Left lobe of liver (tissue), 2 donors: ENCODE results near the gene PHETA1. TPM values are rescaled to one million over a fixed set of nuclear protein-coding genes. Genes with fewer than 3 reads are reported as not detected.
"Not testable (repeated sequence)": the region's sequence is repeated elsewhere in the genome, so short reads cannot be mapped to it uniquely, and the experiment has no call there.

Source experiments
- ATAC-seq: fragments of 200-7000 bp; cut with Tn5 transposase; one replicate; pipeline ENCODE4 v1.9.1; 2020; ENCODE audit warnings: mild to moderate bottlenecking, moderate library complexity
- DNase-seq: peaks from one replicate; pipeline ENCODE4 v3.0.0-alpha.2; 2020; ENCODE audit warnings: low spot score
- total RNA-seq: library from RNA; stranded (reverse); gene quantifications from one replicate; pipeline ENCODE4 v1.2.1, GENCODE V29; 2021
- donor health status: DM: no; HTN: no; CAD: no; lungs with moderate emphysema.
- donor health status: DM: no; HTN: yes; CAD: no.

Gene PHETA1
- total RNA-seq, 1 donor from 2014 or later = 9.4 TPM

DNA sequence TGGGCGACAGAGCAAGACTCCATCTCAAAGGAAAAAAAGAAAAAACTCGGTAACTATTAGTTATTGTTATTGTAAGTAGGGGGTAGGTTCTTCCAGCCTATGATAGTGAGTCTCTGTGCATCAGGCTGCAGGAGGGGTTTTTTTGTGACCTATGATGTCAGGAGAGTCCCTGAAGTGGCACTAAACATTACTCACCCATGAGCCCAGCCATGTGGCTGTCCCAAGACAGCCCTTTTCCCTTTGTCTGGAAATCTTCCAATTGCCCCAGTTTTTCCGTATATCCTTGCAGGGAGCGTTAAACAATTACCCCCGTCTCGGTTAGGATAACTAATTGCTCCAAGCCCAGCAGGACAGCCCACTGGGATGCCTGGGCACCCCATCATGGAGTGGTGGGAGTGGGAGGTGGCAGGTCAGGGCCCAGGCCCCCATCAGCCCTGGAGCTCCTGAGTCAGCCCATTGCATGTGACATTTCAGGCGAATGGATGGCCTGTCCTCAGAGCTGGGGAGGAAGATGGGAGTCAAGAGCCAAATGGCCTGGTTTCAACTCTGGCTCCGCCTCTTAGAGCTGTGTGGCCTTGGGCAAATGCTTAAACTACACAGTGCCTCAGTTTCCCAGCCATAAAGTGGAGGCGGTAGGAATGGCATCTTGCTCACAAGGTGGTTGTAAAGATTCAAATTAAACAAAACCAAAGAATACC, 16.4 kb downstream of the PHETA1 start:
- no peak for DNase-seq
- ATAC-seq = peak; percentile 8

DNA sequence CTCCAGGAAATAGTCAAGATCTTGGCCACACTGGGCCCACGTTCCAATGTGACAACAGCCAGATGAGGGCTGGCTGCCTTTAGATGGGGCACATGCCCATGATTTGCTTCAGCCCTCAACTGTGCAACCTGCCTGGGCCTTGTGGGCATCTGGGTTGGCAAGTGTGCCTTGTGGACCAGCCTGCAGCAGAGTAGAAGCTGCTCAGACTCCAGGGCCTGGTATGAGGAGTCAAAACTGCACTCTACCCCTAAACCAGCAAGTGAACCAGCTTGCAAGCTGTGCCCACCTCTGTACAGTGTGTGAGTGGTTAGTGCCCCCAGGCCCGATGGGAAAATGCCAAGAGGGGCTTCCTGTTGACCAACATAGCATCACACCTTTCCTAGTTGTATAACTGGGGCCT, 17.9 kb downstream of the PHETA1 start:
- DNase-seq = no peak
- ATAC-seq = no peak

GRCh38 chr12:111349748-111350520, 19.0 kb downstream of the PHETA1 start:
- DNase-seq (no peak), ATAC-seq (no peak)

GRCh38 chr12:111349101-111349747, 19.7 kb downstream of the PHETA1 start:
- no peak for DNase-seq
- no peak for ATAC-seq

GRCh38 chr12:111347891-111348644, 20.8 kb downstream of the PHETA1 start:
- ATAC-seq = no peak
- DNase-seq = no peak

- DNase-seq (no peak), ATAC-seq (no peak)
Measured at GRCh38 chr12:111344254-111344875, 24.5 kb downstream of the PHETA1 start.

- no peak for DNase-seq
- ATAC-seq = no peak
Measured at GRCh38 chr12:111343181-111343580, 25.7 kb downstream of the PHETA1 start.

DNA sequence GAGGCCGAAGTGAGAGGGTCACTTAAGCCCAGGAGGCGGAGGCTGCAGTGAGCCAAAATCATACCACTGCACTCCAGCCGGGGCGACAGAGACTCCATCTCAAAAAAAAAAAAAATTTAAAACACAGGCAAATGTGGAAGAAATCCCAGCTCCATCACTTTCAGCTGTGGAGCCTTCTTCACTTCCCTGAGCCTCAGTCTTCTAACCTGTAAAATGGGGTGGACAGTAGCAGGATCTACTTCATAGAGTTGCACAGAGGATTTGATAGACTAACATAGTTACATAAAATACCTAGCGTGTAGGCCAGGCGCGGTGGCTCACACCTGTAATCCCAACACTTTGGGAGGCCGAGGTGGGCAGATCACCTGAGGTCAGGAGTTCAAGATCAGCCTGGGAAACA, 26.5 kb downstream of the PHETA1 start:
- ATAC-seq (no peak), DNase-seq (no peak)

GRCh38 chr12:111341426-111342065, 27.3 kb downstream of the PHETA1 start:
- DNase-seq = no peak
- ATAC-seq = peak; percentile 11

GRCh38 chr12:111340680-111341079, 28.2 kb downstream of the PHETA1 start:
- not testable (repeated sequence) for DNase-seq, ATAC-seq

- DNase-seq (no peak), ATAC-seq (no peak)
Measured at GRCh38 chr12:111340231-111340630, 28.7 kb downstream of the PHETA1 start.

DNA sequence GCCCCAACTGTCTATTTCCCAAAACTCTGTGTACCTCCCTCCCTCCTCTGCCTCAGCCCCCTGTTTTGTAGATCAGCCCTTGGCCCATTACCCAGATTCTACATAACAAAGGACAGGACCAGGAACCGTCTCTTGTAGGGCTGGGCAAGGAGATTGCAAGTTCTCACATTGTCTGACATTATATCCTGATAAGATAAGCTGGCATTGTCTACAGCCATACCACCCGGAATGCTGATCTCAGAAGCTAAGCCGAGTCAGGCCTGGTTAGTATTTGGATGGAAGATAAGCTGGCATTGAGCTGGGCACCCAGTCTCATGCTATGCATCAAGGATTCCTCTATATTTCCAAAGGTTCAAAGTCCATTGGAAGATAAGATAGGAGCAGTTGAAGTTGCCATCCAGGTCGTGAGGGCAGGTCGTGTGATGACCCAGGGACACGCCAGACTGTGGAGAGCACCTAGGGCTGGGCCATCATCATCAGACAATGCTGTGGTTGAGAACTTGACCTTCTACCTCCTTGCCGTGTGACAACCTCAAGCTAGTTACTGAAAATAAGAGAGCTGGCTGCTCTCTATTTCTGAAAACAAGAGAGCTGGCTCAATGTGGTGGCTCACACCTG, 29.5 kb downstream of the PHETA1 start:
- ATAC-seq (peak; percentile 38), DNase-seq (no peak)

DNA sequence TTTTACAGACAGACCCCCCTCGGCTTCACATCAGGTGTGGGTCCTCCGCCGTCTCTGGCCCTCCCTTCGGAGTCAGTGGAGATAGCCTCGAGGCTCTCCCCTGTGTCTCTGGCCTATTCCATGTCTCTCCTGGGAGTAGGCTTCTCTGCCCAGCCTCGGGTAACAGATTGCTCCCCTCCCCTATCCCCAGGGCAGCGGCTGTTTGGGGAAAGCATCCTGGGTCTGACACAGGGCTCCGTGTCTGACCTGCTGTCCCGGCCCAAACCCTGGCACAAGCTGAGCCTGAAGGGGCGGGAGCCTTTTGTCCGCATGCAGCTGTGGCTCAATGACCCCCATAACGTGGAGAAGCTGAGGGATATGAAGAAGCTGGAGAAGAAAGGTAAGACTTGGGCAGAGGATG, 30.8 kb downstream of the PHETA1 start:
- ATAC-seq (no peak), DNase-seq (no peak)

- ATAC-seq = no peak
- DNase-seq = no peak
Measured at GRCh38 chr12:111337371-111337770, 31.5 kb downstream of the PHETA1 start.

DNA sequence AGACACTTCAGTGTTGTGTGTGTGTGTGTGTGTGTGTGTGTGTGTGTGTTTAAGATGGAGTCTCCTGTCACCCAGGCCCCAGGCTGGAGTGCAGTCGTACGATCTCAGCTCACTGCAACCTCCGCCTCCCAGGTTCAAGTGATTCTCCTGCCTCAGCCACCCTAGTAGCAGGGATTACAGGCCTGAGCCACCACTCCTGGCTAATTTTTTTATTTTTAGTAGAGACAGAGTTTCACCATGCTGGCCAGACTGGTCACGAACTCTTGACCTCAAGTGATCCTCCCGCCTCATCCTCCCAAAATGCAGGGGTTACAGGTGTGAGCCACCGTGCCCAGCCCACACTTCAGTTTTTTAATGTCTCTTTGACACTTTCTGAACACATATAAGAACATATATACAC, 32.5 kb downstream of the PHETA1 start:
- ATAC-seq, DNase-seq: not testable (repeated sequence)

- no peak for DNase-seq
- ATAC-seq = no peak
Measured at GRCh38 chr12:111335811-111336210, 33.1 kb downstream of the PHETA1 start.

GRCh38 chr12:111335301-111335700, 33.6 kb downstream of the PHETA1 start:
- DNase-seq, ATAC-seq: not testable (repeated sequence)

DNA sequence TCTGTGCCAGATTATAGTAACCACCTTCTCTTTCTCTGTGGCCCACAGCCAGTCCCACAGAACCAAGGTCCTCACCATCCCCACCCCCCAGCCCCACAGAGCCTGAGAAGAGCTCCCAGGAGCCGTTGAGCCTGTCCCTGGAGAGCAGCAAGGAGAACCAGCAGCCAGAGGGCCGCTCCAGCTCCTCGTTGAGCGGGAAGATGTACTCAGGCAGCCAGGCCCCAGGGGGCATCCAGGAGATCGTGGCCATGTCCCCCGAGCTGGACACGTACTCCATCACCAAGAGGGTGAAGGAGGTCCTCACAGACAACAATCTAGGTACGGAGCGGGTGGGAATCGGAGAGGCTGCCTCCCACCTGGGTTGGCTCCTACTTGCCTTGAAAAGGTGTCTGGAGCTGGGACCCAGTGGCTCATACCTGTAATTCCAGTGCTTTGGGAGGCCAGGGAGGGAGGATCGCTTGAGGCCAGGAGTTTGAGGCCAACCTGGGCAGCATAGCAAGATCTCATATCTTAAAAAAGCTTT, 34.4 kb downstream of the PHETA1 start:
- DNase-seq (no peak), ATAC-seq (no peak)
